Esophagus muscularis mucosa (tissue), 3 donors: ENCODE results near the gene TTC33.

Experiments
- POLR2A ChIP-seq: fragments of 450-650 bp; IDR thresholded peaks from one replicate; pipeline ENCODE4 v1.6.1; 2017; ENCODE audit warnings: antibody characterized with exemption, moderate library complexity, mild to moderate bottlenecking, low read depth
- TF ChIP-seq, protein P1 (sequence below), 3 experiments: fragments of 200-600 bp in 2 of 3; fragments of 450-650 bp in 1 of 3; sonication (generic) in 2 of 3; IDR thresholded peaks; one replicate each; pipeline ENCODE4 v1.5.1; 2017 to 2019; ENCODE audit warnings: antibody characterized with exemption in 3 of 3, mild to moderate bottlenecking in 2 of 3, moderate library complexity in 1 of 3

DNA sequence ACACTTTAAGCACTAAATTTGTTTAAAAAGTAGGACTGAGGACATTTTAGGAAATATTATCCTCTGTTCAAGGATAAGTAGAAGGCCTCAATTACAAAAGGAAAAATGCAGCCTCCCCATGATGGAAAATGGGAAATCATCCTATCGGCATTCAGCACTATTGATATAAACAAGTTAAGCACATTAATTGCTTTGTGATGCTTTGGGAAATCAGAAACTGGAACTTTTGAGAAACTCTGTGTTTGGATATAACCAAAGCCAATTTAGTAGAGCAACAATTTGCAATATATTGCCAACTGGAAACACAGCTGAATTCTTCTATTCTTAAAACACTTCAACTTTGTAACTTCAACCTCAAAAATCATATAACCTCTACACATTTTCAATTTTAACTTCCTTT, 141.3 kb downstream of the TTC33 start:
- TF ChIP-seq, protein P1, sequence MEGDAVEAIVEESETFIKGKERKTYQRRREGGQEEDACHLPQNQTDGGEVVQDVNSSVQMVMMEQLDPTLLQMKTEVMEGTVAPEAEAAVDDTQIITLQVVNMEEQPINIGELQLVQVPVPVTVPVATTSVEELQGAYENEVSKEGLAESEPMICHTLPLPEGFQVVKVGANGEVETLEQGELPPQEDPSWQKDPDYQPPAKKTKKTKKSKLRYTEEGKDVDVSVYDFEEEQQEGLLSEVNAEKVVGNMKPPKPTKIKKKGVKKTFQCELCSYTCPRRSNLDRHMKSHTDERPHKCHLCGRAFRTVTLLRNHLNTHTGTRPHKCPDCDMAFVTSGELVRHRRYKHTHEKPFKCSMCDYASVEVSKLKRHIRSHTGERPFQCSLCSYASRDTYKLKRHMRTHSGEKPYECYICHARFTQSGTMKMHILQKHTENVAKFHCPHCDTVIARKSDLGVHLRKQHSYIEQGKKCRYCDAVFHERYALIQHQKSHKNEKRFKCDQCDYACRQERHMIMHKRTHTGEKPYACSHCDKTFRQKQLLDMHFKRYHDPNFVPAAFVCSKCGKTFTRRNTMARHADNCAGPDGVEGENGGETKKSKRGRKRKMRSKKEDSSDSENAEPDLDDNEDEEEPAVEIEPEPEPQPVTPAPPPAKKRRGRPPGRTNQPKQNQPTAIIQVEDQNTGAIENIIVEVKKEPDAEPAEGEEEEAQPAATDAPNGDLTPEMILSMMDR (IDR thresholded peaks at IDR 0.05): no peak
- TF ChIP-seq POLR2A: no peak
